DMS53 treated with DMSO at 0.1 percent for 48 hours (cell line): ENCODE data around the gene VPS41.

Source experiments
- DNase-seq: peaks from one replicate; lab custom pipeline; 2025; ENCODE audit not compliant: unreplicated experiment; lab: John Stamatoyannopoulos, UW

Gene VPS41

DNA sequence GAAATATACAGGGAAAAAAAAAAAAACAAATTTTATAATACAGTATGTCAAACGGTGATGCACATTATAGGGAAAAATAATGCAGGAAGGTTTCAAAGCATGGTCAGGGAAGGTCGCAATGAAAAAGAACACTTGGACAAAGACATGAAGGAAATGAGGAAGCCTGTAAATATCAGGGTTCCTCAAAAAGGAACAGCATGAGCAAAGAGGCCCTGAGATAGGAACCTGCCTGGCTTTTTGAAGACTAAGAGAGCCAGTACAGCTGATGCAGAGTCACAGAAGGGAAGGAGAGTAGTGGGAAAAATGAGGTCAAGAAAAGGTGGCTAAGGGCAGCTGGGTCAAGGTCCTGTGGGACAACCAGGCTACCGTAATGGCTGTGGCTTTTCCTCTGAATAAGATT, 1.9 kb downstream of the VPS41 start:
- DNase-seq, result no peak

DNA sequence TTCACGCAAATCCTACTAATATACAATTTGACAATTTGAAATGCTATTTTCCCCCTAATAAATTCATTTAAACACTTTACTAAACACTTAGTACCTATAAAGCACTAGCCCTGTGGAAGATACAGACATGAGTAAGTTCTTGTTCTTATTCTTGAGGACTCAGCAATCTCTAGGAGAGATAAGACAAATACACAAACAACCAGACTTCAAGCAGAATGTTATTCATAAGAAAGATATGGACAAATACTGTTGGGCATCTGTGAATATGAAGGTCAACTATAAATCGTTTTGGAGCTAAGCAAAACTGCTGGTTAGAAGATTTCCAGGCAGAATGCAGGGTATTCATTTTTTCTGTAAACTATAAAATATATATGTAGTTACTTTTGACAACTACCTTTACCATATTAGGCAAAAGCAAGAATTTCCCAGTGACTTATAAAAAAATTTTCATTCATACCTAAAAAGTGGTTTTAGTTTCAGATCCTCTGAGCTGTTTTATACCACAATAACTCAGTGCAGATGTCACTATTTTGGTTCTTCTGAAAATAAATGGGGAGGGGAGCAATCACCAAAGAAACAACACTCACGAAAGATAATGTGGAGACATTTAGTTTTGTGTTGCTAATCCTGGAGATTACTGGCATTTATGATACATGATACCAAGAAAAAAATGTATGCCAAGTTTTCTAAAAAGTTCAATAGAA, 3.8 kb downstream of the VPS41 start:
- no peak for DNase-seq

DNA sequence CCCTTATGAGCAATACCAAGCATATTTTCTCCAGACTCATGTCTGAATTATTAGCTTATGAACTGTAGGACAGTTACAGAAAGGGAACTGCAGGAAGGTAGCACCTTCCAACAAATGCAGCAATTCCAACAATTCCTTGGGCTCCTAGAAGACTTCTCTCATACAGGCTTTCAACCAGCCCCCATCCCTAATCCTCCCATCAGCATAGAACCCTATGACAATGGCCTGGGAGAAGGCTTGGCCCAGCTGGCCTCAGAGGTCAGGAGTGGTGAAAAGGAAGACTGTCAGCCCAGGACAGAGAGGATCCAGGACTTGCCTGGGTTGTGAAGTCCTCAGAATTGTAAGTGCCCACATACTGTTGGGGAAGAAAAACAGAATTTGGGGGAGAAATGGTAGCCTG, 5.9 kb downstream of the VPS41 start:
- DNase-seq, result no peak

DNA sequence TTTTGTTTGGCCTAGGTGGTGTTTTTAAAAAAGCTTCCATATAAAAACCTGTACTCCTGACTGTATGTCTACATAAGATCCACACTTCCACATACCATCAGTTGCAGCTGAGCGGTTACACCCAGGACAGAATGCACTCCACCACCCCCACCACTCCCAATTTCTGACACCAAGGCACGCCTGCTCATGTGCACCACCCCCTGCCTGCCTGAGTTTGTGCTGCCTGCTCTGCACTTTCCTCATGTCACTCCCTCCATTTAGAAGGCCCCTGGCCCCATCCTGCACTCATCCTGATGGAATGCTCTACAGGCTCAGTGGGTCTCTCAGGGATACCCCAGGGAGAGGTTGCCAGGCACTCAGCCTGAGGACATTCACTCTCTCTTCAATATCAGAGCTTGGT, 6.5 kb downstream of the VPS41 start:
- DNase-seq, result no peak

DNA sequence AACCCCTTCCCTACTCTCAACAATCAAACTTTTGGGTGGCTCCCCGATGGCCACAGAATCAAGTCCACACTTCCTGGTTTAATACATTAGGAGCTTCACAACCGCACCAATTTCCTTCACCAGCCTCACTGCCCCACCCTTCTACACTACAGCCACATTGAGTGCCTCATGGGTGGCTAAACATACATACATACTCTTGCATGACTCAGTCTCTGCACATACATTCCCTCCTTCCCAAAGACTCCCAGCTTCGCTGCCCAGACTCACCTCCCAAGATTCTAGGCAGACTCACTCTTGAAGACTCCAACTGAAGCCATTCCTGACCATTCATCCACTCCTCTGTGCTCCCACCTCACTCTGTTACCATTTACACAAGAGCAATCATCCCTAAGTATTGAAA, 15.9 kb downstream of the VPS41 start:
- no peak for DNase-seq

DNA sequence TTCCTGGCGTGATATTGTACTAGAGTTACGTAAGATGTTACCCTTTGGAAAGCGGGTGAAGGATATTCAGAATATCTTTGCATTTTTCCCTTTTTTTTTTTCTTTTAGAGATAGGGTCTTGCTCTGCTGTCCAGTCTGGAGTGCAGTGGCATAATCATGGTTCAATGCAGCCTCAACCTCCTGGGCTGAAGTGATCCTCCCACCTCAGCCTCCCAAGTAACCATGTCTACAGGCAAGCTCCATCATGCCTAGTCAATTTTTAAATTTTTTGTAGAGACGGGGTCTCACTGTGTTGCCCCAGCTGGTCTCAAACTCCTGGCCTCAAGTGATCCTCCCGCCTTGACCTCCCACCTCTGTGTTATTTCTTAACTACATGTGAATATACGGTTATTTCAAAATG, 18.4 kb downstream of the VPS41 start:
- no peak for DNase-seq

DNA sequence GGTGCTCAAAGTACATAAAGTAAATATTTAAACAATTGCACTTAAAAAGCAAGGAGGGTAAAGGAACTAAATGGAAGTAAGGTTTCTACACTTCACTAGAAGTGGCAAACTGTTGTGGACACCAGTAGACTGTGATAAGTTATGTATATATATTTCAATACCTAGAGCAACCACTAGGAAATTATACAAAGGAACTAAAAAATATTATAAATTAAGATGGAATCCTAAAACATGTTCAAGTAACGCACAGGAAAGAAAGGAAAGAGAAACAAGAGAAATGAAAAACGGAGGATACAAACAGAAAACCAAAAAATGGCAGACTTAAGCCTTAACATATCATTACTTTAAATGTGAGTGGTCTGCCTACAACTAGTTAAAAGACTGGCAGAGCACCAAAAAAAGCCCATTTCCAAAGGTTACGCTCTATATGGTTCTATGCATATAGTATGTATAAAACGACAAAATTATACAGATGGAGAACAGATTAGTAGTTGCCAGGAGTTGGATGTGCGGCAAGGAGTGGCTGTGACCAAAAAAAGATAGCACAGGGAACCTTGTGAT, 19.0 kb downstream of the VPS41 start:
- DNase-seq, result no peak

DNA sequence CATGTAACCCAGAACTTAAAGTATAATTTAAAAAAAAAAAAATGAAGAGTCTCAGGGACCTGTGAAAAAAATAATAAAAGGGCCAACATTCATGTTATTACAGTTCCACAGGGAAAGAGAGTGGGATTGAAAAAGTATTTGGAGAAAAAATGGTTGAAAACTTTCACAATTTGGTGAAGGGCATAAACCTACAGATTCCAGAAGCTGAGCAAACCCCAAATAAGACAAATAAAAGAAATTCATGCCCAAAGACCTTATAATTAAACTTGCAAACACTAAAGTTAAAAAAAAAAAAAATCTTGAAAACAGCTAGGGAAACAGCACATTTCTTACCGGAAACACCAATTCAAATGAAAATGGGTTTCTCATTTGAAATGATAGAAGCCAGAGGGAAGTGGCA, 19.9 kb downstream of the VPS41 start:
- DNase-seq, result no peak

DNA sequence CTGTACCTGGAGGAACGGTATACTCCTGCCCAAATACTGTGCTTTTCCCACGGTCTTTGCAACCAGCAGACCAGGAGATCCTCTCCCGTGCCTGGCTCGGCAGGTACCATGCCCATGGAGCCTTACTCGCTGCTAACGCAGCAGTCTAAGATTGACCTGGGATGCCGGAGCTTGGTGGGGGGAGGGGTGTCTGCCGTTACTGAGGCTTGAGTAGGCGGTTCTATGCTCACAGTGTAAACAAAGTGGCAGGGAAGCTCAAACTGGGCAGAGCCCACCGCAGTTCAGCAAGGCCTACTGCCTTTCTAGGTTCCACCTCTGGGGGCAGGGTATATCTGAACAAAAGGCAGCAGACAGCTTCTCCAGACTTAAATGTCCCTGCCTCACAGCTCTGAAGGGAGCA, 22.7 kb downstream of the VPS41 start:
- DNase-seq, result no peak

DNA sequence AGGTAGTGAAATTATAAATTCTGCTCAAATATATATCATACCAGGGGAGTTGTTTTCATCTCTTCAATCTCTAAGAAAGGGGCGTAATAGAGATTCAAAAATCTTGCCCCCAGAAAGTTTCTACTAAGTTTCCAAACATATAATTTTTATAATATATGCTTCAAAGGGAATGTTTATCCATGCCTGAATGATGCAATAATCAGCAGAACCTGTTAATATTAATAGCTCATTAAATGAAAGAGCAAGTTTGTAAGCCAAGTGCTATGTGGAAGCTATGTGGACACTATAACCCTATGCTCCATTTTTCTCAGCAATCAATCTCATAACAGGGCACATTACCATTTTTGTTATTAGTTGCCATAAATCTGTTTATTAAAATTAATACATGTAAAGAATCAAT, 25.3 kb downstream of the VPS41 start:
- no peak for DNase-seq

DNA sequence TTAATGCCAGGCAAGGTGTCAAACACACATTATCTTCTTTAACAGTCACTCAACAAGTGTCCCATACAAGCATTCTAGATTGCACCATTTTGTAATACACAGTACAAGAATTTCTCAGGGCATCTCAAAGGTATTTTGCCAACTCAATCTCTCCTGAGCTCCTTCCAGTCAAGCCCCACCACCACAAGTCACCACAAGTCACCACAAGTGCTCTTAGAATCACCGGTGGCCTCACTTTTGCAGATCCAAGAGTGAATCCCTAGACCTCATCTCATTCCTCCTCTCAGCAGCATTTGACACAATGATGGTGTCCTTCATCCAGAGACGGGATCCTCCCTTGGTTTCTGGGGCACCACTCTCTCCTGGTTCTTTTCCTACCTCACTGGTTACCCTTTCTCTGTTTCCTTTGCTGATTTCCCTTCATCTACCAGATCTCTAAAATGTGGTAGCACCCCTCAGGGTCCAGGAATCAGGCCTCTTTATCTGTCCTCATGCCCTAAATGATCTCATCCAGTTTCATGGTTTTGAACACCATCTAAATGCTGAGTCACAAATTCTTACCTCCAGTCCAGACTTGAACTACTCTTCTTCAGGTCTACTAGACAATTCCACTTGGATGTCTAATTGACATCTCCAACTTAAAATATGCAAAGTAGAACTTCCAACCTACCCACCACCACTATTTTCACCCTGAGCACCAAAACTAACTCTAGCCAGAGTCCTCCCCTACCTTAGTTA, 26.9 kb downstream of the VPS41 start:
- DNase-seq, result no peak

DNA sequence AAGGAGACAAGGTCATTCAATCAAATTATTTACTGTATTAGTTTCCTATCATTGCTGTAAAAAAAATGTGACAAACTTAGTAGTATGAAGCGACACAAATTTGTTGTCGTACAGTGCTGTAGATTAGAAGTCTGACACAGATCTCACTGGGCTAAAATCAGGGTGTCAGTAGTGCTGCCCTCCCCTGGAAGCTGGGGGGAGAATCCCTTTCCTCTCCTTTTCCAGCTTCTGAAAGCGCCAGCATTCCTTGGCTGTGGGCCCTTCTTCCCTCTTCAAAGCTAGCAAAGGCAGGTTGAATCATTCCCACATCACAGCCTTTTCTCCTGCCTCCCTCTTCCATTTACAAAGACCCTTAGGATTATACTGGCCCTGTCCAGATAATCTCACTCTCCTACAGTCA, 28.0 kb downstream of the VPS41 start:
- no peak for DNase-seq

DNA sequence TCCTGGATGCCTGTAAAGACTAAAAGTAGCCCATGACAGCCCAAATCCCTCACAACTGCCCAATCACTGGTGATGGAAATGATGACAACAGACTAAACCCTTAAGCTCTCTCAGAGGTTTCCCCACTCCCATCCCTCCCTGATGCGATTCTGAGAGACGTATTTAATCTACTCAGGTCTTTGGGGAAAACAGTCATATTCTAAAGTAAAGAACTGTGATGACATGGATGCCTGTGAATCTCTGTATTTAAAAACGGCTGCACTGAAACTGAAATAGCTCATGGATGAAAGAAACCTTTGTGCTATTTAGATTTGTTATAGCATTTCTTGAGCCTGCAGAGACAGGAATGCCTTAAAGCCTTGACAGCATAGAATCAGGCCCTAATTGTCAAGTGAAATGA, 28.5 kb downstream of the VPS41 start:
- no peak for DNase-seq

DNA sequence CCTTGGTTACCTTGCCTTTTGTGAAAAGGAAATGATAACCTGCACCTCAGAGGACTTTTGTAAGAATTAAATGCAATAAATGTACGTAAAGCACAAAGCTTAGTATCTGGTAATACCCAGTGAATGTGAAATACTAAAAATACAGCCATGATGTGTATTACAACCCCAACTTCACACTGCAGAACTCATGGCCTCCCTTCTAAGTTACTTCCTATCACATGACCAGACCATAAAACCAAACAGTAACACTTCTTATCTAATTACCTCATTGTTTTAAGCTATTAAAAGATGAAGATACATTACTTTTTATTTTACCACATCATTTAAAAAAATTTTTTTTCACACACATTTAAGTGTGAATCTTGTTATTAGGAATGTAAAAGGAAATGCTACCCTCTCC, 29.0 kb downstream of the VPS41 start:
- no peak for DNase-seq

DNA sequence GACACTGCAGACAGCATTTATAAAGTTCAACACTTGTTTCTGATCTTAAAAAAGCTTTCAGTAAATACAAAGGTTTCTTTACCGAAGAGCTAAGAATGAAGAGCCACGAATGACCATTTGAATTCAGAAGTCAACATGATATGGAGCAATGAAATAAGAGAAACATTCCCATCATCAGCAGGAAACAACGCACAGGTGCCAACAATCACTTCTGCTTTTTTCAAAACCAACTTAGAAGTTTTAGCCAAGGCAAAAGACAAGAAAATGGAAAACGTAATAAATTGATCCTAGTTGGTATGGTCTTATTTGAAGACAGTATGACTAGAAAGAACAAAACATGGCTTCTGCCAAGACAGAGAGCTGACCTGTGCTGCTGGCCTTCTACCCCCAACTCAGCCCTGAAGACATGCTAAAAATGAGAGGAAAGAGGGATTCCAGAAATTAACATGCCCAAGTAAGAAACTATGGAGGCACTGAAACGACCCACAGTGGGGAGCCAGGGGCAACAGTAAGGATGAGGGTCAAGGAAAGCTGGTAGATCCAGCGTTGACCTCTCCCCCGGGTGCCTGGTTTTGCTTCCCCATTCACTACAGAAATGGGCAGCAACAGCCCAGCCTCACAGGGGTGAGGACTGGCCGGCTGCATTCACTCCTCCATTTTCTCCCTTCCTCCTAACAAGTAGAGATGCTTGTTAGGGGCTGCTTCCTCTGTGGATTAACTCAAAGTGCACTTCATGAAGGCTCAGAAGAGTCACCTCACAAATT, 30.1 kb downstream of the VPS41 start:
- no peak for DNase-seq

DNA sequence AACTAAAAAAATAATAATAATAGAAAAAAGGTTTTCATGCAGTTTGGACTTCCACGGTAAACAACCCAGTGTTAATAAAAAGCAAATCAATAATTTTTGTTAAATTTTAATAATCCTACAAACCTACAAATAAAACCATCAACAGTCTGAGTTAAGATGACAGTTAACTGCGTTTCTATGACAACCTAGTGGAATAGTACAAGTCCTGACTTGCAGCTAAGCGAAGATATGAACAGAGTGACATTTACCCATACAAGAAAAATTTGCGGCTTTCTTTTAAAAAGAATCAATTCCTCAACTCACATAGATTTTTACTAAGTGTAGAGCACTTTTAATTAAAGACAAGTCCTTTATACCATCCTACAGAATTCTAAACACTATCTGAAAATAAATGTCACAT, 35.6 kb downstream of the VPS41 start:
- no peak for DNase-seq

DNA sequence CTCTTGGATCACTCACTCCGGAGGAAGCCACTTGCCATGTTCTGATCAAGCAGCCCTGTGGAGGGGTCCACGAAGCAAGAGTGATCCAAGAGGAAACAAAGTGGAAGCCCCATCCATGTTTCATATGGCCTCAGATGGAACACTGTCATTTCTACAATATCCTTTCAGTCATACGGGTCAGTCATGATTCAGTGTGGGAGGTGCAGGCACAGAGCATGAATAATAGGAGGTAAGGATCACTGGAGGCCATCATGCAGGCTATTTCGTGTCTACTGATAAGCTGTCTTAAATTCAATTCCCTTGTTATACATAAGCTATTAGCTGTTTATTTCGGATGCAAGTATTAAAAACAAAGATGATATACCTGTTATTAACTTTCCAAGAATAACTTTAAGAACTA, 36.8 kb downstream of the VPS41 start:
- no peak for DNase-seq

DNA sequence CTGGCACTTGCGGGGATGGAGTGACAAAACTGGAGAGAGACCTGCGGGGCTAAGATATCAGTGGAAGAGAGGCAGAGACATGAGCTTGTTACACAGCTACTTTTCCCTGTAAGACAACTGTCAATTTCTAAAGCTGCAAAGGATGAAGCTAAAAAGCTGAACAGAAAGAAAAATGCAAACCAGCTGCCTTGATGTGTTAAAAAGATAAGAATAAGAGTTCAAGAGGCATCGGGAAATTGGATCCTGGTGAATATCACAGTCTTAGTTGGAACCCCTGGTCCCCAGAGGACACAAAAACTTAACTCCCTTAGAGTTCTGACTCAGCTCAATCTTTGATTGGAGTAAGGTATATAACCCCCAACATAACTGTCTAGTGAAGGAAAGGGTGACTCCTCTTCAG, 38.8 kb downstream of the VPS41 start:
- no peak for DNase-seq

DNA sequence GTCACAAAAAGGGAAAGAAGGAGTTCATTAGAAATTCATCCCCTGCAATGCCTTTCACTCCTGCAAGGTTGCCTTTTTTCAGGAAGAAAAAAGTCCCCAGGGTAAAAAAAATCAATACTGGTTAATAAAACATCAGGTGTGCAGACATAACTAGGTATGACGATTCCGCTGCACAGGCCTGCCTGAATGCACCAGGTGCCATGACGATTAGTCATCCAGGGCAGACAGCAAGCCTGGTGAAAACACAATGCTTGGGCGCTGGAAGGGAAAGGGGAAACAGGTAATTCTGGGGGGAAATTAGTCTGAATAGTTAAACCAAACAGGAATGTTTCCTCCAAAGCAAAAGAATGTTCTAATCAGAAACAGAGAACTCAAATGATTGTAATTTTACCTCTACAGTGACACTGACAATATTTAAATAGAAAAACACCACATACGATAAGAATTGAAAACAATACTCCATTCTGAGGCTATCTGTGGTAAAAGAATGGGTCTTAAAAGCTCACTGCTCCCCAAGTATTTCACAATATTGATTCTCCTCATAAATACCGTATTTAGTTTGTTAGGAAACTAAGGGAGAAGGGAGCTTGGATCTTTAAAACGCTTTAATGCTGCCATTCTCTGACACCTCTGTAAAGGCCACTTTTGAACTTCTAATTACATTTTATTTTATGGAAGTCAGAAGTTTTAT, 45.2 kb downstream of the VPS41 start:
- peak; percentile 83 for DNase-seq

DNA sequence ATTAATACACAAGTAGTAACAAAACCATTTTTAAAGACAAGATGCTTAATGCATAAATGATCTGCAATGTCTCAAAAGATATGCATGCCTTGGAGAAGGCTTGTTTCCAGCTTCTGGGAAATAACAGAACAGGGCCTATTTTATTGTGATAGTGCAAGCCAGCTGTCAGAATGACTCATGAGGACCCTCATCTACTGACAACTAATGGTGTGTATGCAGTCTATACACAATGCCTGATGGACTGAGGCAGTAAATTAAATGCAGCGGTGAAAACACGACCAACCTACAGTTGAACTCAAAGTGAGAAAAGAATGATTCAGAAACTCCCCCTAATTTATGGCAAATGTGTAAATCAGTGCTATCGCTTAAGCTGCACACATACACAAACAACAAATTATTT, 46.3 kb downstream of the VPS41 start:
- DNase-seq, result no peak

DNA sequence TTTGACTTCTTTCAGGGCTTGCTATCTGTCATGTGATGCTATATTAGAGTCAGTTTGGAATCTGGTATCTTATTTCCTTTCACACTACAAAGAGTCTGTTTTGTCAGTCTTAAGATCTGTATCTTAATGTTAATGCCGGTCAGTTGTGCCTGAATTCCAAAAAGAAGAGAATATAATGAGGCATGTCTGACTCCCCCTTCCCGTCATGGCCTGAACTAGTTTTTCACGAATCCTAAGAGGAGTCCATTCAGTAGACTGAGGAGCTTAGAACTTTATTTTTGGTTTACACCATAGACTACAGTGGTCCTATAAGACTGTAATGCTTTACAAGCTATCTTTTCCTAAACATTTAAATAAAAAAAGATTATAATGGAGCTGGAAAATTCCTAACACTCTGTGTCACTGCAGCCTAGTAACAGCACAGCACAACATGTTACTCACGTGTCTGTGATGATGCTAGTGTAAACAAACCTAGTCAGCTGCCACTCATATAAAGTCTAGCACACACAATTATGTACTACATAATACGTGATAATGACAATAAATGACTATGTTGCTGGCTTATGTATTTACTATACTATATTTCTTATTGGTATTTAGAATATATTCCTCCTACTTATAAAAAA, 50.6 kb downstream of the VPS41 start:
- peak; percentile 59 for DNase-seq
